H9 (cell line): ENCODE data around the gene DOCK2. TPM values are rescaled to one million over a fixed set of nuclear protein-coding genes. Genes with fewer than 3 reads are reported as not detected.

ENCODE experiments used
- DNase-seq: peaks from one replicate; pipeline ENCODE4 v3.0.0-alpha.2; 2017
- H2AFZ ChIP-seq: one replicate; pipeline ENCODE4 v1.6.1; 2013; ENCODE audit warnings: mild to moderate bottlenecking, low read length, control low read depth, moderate library complexity
- H2AK5ac ChIP-seq: 2 replicates; pipeline ENCODE4 v1.6.1; 2013; ENCODE audit warnings: low read length, control low read depth, mixed read lengths; ENCODE audit not compliant: insufficient read length
- H2BK120ac ChIP-seq: one replicate; pipeline ENCODE4 v1.6.1; 2013; ENCODE audit warnings: low read depth, mild to moderate bottlenecking, low read length, control low read depth, inconsistent platforms; ENCODE audit not compliant: poor library complexity, severe bottlenecking
- H2BK12ac ChIP-seq: 2 replicates; pipeline ENCODE4 v1.6.1; 2013; ENCODE audit warnings: low read length, control low read depth, mixed read lengths, low read depth; ENCODE audit not compliant: insufficient read length
- H2BK15ac ChIP-seq: 2 replicates; pipeline ENCODE4 v1.6.1; 2013; ENCODE audit warnings: low read depth, low read length, control low read depth
- H2BK20ac ChIP-seq: one replicate; pipeline ENCODE4 v1.6.1; 2013; ENCODE audit warnings: low read depth, mild to moderate bottlenecking, low read length, control low read depth, inconsistent platforms; ENCODE audit not compliant: poor library complexity, severe bottlenecking
- H2BK5ac ChIP-seq: 2 replicates; pipeline ENCODE4 v1.6.1; 2013; ENCODE audit warnings: low read length, control low read depth, mixed read lengths; ENCODE audit not compliant: insufficient read length
- H3K14ac ChIP-seq: 2 replicates; pipeline ENCODE4 v1.6.1; 2013; ENCODE audit warnings: low read length, control low read depth; ENCODE audit not compliant: insufficient read depth
- H3K18ac ChIP-seq: 2 replicates; pipeline ENCODE4 v1.6.1; 2013; ENCODE audit warnings: low read depth, mild to moderate bottlenecking, mixed read lengths, low read length, control low read depth; ENCODE audit not compliant: insufficient read length
- H3K23ac ChIP-seq: 2 replicates; pipeline ENCODE4 v1.6.1; 2013; ENCODE audit warnings: low read length, control low read depth, mixed read lengths, low read depth; ENCODE audit not compliant: insufficient read length
- H3K23me2 ChIP-seq: 2 replicates; pipeline ENCODE4 v1.6.1; 2013; ENCODE audit warnings: low read depth, mild to moderate bottlenecking, mixed read lengths, low read length, control low read depth; ENCODE audit not compliant: insufficient read length, poor library complexity, severe bottlenecking
- H3K27ac ChIP-seq: 2 replicates; pipeline ENCODE4 v1.5.1; 2013; ENCODE audit warnings: low read length, control low read depth, mixed read lengths, low read depth; ENCODE audit not compliant: insufficient read length
- H3K27me3 ChIP-seq: 2 replicates; pipeline ENCODE4 v1.6.1; 2013; ENCODE audit warnings: low read length, control low read depth, inconsistent platforms; ENCODE audit not compliant: insufficient read depth
- H3K4ac ChIP-seq: 2 replicates; pipeline ENCODE4 v1.6.1; 2013; ENCODE audit warnings: low read depth, mild to moderate bottlenecking, control low read depth, inconsistent platforms, low read length, moderate library complexity
- H3K4me1 ChIP-seq: 2 replicates; pipeline ENCODE4 v1.6.1; 2013; ENCODE audit warnings: low read length, control low read depth, inconsistent platforms; ENCODE audit not compliant: insufficient read depth
- H3K4me2 ChIP-seq: 2 replicates; pipeline ENCODE4 v1.6.1; 2013; ENCODE audit warnings: low read length, control low read depth, mixed read lengths; ENCODE audit not compliant: insufficient read length, insufficient read depth
- H3K56ac ChIP-seq: 2 replicates; pipeline ENCODE4 v1.6.1; 2013; ENCODE audit warnings: low read depth, mild to moderate bottlenecking, mixed read lengths, low read length, control low read depth; ENCODE audit not compliant: insufficient read length
- H3K79me1 ChIP-seq: 2 replicates; pipeline ENCODE4 v1.6.1; 2013; ENCODE audit warnings: low read depth, mild to moderate bottlenecking, moderate library complexity, low read length, control low read depth, inconsistent platforms; ENCODE audit not compliant: insufficient read depth, poor library complexity, severe bottlenecking
- H3K79me2 ChIP-seq: 2 replicates; pipeline ENCODE4 v1.6.1; 2013; ENCODE audit warnings: low read length, control low read depth, inconsistent platforms; ENCODE audit not compliant: insufficient read depth
- H3K9ac ChIP-seq: 2 replicates; pipeline ENCODE4 v1.6.1; 2013; ENCODE audit warnings: low read length, control low read depth, mixed read lengths; ENCODE audit not compliant: insufficient read length; ENCODE audit errors: extremely low read depth
- H3K9me3 ChIP-seq: one replicate; pipeline ENCODE4 v1.6.1; 2013; ENCODE audit warnings: low read depth, low read length, inconsistent platforms; ENCODE audit not compliant: control insufficient read depth
- H3T11ph ChIP-seq: one replicate; pipeline ENCODE4 v1.6.1; 2013; ENCODE audit warnings: mild to moderate bottlenecking, low read length, control low read depth, inconsistent platforms
- H4K20me1 ChIP-seq: one replicate; pipeline ENCODE4 v1.6.1; 2013; ENCODE audit not compliant: control insufficient read depth, insufficient read length, insufficient read depth
- H4K5ac ChIP-seq: 2 replicates; pipeline ENCODE4 v1.6.1; 2013; ENCODE audit warnings: low read depth, mild to moderate bottlenecking, mixed read lengths, low read length, control low read depth; ENCODE audit not compliant: insufficient read length
- H4K8ac ChIP-seq: replicated peaks from 2 replicates; pipeline ENCODE4 v1.6.1; 2013; ENCODE audit warnings: low read length, control low read depth, mixed read lengths, low read depth; ENCODE audit not compliant: insufficient read length
- H4K91ac ChIP-seq: 2 replicates; pipeline ENCODE4 v1.6.1; 2013; ENCODE audit warnings: low read depth, mild to moderate bottlenecking, moderate library complexity, mixed read lengths, low read length, control low read depth; ENCODE audit not compliant: insufficient read length
- H3K27ac Mint-ChIP-seq, 3 experiments: 2 replicates in 2 of 3; 3 replicates in 1 of 3; pipeline ENCODE4 v1.8.0; 2020 to 2021; ENCODE audit warnings: mixed read lengths in 3 of 3, mild to moderate bottlenecking in 1 of 3, moderate library complexity in 1 of 3
- H3K27me3 Mint-ChIP-seq: 2 replicates; pipeline ENCODE4 v1.8.0; 2021; ENCODE audit warnings: low read depth, mild to moderate bottlenecking, moderate library complexity, mixed read lengths
- H3K36me3 Mint-ChIP-seq, 3 experiments: 2 replicates in 2 of 3; 3 replicates in 1 of 3; pipeline ENCODE4 v1.8.0; 2020 to 2021; ENCODE audit warnings: low read depth in 3 of 3, mixed read lengths in 3 of 3; ENCODE audit not compliant: insufficient read depth in 1 of 3
- H3K4me1 Mint-ChIP-seq, 2 experiments: 2 replicates each; pipeline ENCODE4 v1.8.0; 2020; ENCODE audit warnings: mixed read lengths in 2 of 2
- H3K4me3 Mint-ChIP-seq, 2 experiments: 2 replicates in 1 of 2; 3 replicates in 1 of 2; pipeline ENCODE4 v1.8.0; 2020 to 2021; ENCODE audit warnings: mild to moderate bottlenecking in 2 of 2, mixed read lengths in 2 of 2, moderate library complexity in 1 of 2
- H3K9me3 Mint-ChIP-seq, 2 experiments: 2 replicates in 1 of 2; 3 replicates in 1 of 2; pipeline ENCODE4 v1.8.0; 2020; ENCODE audit warnings: mild to moderate bottlenecking in 2 of 2, mixed read lengths in 2 of 2, moderate library complexity in 1 of 2
- CTCF ChIP-seq: fragments of 200-600 bp; sonication (generic); conservative IDR thresholded peaks from 3 replicates; pipeline ENCODE4 v1.8.0; 2021; ENCODE audit warnings: antibody characterized with exemption, mild to moderate bottlenecking
- WGBS: extraction: QIAGEN DNeasy Blood & Tissue Kit; methylation state at CpG from one replicate; pipeline ENCODE4 v1.1.7; 2013; ENCODE audit warnings: missing lambda C conversion rate, low lambda C conversion rate, mixed read lengths; ENCODE audit not compliant: insufficient read length; ENCODE audit errors: extremely low coverage; 5-methylcytosine and 5-hydroxymethylcytosine counted together
- total RNA-seq: library from RNA; stranded (reverse); gene quantifications from 2 replicates; pipeline ENCODE4 v1.2.1, GENCODE V29; 2021

Gene DOCK2
- total RNA-seq, 1 experiment from 2014 or later: 7.8 TPM

DNA sequence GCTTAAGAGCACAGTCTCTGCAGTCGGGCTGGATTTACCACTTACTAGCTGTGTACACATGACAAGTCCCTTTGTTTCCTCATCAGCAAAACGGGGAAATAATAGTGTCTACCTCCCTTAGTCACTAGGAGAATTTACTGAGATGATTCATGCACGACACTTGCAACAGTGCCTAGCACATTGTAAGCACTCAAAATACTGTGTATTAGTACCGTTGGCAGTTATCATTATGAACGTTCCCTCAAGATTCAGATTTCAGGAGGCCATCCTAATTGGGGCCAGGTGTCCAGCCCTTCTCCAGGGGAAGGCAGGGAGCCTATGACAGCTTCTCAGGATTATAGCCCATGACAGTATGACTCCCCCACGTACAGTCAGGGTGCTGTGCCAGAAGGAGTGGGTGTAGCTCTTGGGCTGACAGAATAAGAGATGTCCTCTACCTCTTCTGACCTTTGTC is 164.3 kb downstream of the DOCK2 start:
- no peaks in the 10 kb centered on the region for H3K79me1 ChIP-seq
- no peak overlapping the region for H2AFZ ChIP-seq
- no peak overlapping the region for H3K27ac ChIP-seq
- no peak overlapping the region for H4K91ac ChIP-seq
- H3K56ac ChIP-seq: no peak overlapping the region
- no peaks in the 10 kb centered on the region for H3K79me2 ChIP-seq
- H3K9me3 ChIP-seq: no peaks in the 10 kb centered on the region
- no peak overlapping the region for H2BK20ac ChIP-seq
- Mint-ChIP-seq H3K36me3 (no peaks in the 10 kb centered on the region), H3K27me3 (peaks cover 4% of the 10 kb centered on the region; the same call in 1 of the 2 replicates), H3K4me3 (no peak overlapping the region), H3K27ac (no peak overlapping the region), H3K4me1 (peaks cover 17 to 20% of the 10 kb centered on the region in 2 experiments), H3K9me3 (no peaks in the 10 kb centered on the region)
- no peak overlapping the region for H3T11ph ChIP-seq
- H2BK120ac ChIP-seq: no peak overlapping the region
- H3K4me2 ChIP-seq: no peak overlapping the region
- H3K23me2 ChIP-seq: no peaks in the 10 kb centered on the region
- H3K4me1 ChIP-seq: no peaks in the 10 kb centered on the region; the same call in 1 of the 2 replicates
- no peak for DNase-seq
- H3K14ac ChIP-seq: no peak overlapping the region
- no peak overlapping the region for H4K8ac ChIP-seq
- no CpG with 5 or more reads among the region's 6 CpGs for WGBS
- no peak overlapping the region for H3K18ac ChIP-seq
- H3K23ac ChIP-seq: no peak overlapping the region
- H2AK5ac ChIP-seq: no peak overlapping the region
- no peaks in the 10 kb centered on the region for H3K27me3 ChIP-seq
- H2BK12ac ChIP-seq: no peak overlapping the region
- H4K5ac ChIP-seq: no peak overlapping the region
- no peaks in the 10 kb centered on the region for H4K20me1 ChIP-seq
- H3K4ac ChIP-seq: no peak overlapping the region
- H3K9ac ChIP-seq: no peak overlapping the region
- no peak overlapping the region for H2BK15ac ChIP-seq
- H2BK5ac ChIP-seq: no peak overlapping the region
- no peak for TF ChIP-seq CTCF
